GM10266 (cell line): Measurements from ENCODE around the gene PRAC1.

Experiments used
- DNase-seq: peaks from one replicate; pipeline ENCODE4 v3.0.0; 2012; ENCODE audit errors: extremely low spot score
- CTCF ChIP-seq: IDR thresholded peaks from 2 replicates; pipeline ENCODE4 v1.5.1; 2012; ENCODE audit warnings: mild to moderate bottlenecking, low read depth; ENCODE audit not compliant: control insufficient read depth, insufficient read depth; ENCODE audit errors: missing control alignments

The PRAC1 gene

GRCh38 chr17:48704361-48705248, 17.7 kb downstream of the PRAC1 start:
- no peak for DNase-seq
- TF ChIP-seq CTCF = no peak

- no peak for DNase-seq
- TF ChIP-seq CTCF = no peak
These were observed 20.3 kb downstream of the PRAC1 start for GRCh38 chr17:48701864-48702532.

GRCh38 chr17:48693178-48693577, 29.1 kb downstream of the PRAC1 start:
- no peak for DNase-seq
- TF ChIP-seq CTCF = no peak

GRCh38 chr17:48692049-48692448, 30.3 kb downstream of the PRAC1 start:
- DNase-seq = no peak
- no peak for TF ChIP-seq CTCF

- no peak for TF ChIP-seq CTCF
These were observed 31.7 kb downstream of the PRAC1 start for GRCh38 chr17:48690655-48691054.

GRCh38 chr17:48681609-48682008, 40.7 kb downstream of the PRAC1 start:
- DNase-seq = no peak
- TF ChIP-seq CTCF = no peak

More at GRCh38 chr17:48690655-48691054, 31.7 kb downstream of the PRAC1 start:
- no peak for DNase-seq
